IPS-18a (cell line): ENCODE data around the gene RNGTT.
A peak's percentile ranks its signal among the peaks of the same experiment; 100 is the strongest.

ENCODE experiments used
- H3K27ac ChIP-seq: one replicate; pipeline ENCODE4 v1.5.1; 2013; ENCODE audit warnings: low read length
- H3K27me3 ChIP-seq: one replicate; pipeline ENCODE4 v1.6.1; 2013; ENCODE audit warnings: mild to moderate bottlenecking, low read length; ENCODE audit not compliant: control insufficient read depth, insufficient read depth
- H3K36me3 ChIP-seq: one replicate; pipeline ENCODE4 v1.6.1; 2013; ENCODE audit warnings: low read depth, low read length; ENCODE audit not compliant: control insufficient read depth
- H3K4me1 ChIP-seq: one replicate; pipeline ENCODE4 v1.6.1; 2013; ENCODE audit warnings: low read depth, low read length; ENCODE audit not compliant: control insufficient read depth
- H3K4me3 ChIP-seq: one replicate; pipeline ENCODE4 v1.5.1; 2013; ENCODE audit warnings: low read length
- H3K9ac ChIP-seq: one replicate; pipeline ENCODE4 v1.6.1; 2013; ENCODE audit warnings: mild to moderate bottlenecking, low read length, moderate library complexity
- H3K9me3 ChIP-seq: one replicate; pipeline ENCODE4 v1.6.1; 2013; ENCODE audit warnings: low read depth, low read length; ENCODE audit not compliant: control insufficient read depth

RNGTT gene

DNA sequence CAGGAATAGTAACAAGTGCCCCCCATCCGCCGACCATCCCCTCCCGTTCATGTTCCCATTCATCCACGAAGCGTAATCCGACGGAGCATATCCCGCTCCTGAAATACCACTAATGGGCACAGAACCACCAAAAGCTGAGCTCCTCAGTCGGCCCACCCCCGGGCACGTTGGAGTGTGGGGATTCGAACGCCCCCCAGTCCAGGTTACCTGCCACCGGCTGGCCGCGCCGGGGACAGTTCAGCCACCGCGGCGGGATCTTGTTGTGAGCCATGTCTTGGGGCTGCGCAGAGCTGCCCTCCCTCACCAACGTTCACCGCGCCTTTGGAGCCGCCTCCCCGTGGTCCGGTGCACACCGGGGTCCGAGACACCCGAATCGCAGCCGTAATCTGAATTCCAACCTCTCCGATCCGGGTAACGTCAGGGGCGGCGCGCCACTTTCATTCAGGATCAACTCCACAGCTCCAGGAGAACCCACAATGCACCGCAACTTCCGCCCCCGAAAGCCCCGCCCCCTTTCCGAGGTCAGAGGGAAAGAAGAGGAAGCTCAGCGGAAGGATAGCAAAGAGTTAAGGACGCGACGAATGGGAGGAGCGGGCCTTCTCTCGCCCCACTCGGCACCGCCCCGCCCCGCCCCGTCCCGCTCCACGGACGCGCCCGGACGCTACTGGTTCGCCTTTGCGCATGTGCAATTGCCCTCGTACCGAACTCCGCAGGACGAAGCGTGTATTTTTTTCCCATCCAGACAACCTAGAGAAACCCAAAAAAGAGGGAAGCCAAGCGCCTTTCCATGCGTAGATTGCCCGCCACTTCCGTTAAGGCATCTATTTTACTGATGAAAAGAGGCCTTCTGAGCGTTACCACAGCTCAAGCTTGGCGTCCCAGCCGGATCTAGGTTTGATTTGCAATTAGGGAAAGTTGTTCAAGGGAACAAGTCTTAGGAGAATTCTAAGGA, at the start of gene RNGTT:
Gene RNGTT, minus strand, starts transcription at position 480 of the 952 bp plus-strand sequence. Its CDS starts 209 bp downstream, at position 271.
- no peaks in the 10 kb centered on the region for H3K36me3 ChIP-seq
- peaks cover 9% of the 10 kb centered on the region for H3K4me1 ChIP-seq
- peak within 1 kb of the TSS; percentile 100 for H3K4me3 ChIP-seq
- peak within 1 kb of the TSS; percentile 86 for H3K9ac ChIP-seq
- peak within 1 kb of the TSS; percentile 64 for H3K27ac ChIP-seq
- H3K9me3 ChIP-seq, result peaks cover 5% of the 10 kb centered on the region
- H3K27me3 ChIP-seq, result no peaks in the 10 kb centered on the region

DNA sequence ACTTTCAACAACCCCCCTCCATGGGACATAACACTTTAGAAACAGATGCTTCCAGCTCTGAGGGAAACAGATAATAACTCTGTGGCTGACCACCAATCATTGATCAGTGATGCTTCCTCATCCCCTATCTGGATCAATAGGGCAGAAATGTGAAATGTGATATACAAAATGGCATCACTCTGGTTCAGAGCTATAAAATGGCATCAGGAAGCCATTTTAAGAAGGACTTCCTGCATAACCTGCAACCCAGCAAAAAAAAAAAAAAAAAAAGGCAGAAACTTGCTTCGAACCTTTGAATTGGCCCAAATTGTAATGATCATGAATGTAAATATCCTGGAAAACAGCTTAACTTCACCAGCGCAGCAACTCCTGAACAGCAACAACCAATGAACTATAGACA, 48.0 kb upstream of the RNGTT start:
- Histone ChIP-seq H3K9me3 (no peaks in the 10 kb centered on the region), H3K4me1 (peaks cover 18% of the 10 kb centered on the region)

DNA sequence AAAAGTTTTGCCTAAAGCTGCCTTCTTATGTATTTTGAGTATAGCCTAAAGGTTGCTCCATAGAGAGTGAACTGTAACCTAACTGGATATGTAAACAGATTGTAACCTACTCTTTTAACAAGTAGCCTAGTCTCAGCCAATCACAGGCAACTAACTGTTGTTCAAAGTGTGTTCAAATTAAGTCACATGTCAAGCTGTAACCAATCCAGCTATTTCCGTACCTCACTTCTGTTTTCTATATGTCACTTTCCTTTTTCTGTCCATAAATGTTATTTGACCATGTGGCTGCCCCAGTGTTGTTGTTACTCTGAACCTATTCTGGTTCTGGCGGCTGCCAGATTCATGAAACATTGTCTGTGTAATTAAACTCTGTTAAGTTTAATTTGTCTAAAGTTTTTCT, 47.4 kb upstream of the RNGTT start:
- Histone ChIP-seq H3K4me3 (no peak overlapping the region), H3K9me3 (no peaks in the 10 kb centered on the region), H3K9ac (no peak overlapping the region), H3K27ac (no peak overlapping the region), H3K4me1 (peaks cover 18% of the 10 kb centered on the region), H3K36me3 (no peaks in the 10 kb centered on the region), H3K27me3 (no peaks in the 10 kb centered on the region)

More for the DNA sequence above, 48.0 kb upstream of the RNGTT start:
- no peak overlapping the region for H3K9ac ChIP-seq
- H3K4me3 ChIP-seq, result no peak overlapping the region
- no peak overlapping the region for H3K27ac ChIP-seq
- H3K27me3 ChIP-seq, result no peaks in the 10 kb centered on the region
- no peaks in the 10 kb centered on the region for H3K36me3 ChIP-seq

DNA sequence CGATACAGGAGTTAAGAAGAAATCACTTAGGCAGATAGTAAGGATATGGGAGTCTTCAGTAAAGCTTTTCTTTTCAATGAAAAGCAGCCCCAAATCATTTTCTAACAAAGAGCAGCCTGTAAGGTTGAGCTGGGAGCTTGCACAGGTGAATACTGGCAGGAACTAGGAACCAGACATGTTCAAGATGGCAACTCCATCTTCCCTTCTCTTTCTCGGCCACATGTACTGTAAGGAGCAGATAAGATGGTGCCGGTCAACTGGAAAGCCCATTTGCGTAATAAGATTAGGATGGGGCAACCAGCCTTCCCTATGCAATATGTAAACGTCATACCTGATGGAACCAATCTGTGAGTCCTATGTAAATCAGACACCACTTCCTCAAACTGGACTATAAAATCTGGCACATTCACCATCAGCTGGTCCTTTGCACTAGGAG, 46.2 kb upstream of the RNGTT start:
- H3K27ac ChIP-seq, result no peak overlapping the region
- H3K4me1 ChIP-seq, result peaks cover 18% of the 10 kb centered on the region
- no peak overlapping the region for H3K9ac ChIP-seq
- H3K36me3 ChIP-seq, result no peaks in the 10 kb centered on the region
- no peak overlapping the region for H3K4me3 ChIP-seq
- H3K9me3 ChIP-seq, result no peaks in the 10 kb centered on the region
- no peaks in the 10 kb centered on the region for H3K27me3 ChIP-seq

DNA sequence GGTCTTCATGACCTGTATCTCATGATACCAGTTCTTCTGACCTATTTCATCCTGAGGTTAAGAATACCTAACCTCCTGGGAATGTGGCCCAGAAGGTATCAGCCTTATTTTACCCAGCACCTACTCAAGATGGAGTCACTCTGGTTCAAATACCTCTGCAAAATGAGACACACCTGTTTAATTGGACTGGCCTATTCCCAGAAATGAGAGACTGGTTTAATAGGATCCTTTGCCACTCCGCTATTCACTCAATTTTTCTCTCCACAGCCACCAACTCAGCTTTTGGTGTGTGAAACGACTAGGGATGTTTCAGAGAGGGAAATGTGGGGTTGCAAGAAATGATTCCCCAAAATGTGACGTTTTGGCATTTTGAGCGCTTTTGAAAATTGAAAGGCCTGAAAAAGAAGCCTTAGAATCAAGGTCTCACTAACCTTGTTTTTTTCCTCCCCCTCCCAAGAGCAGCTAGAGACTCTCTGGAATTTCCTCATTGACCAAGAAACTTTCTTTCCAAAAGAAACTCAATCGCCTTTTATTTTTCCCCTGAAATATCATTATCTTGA, 45.5 kb upstream of the RNGTT start:
- no peak overlapping the region for H3K9ac ChIP-seq
- no peak overlapping the region for H3K27ac ChIP-seq

DNA sequence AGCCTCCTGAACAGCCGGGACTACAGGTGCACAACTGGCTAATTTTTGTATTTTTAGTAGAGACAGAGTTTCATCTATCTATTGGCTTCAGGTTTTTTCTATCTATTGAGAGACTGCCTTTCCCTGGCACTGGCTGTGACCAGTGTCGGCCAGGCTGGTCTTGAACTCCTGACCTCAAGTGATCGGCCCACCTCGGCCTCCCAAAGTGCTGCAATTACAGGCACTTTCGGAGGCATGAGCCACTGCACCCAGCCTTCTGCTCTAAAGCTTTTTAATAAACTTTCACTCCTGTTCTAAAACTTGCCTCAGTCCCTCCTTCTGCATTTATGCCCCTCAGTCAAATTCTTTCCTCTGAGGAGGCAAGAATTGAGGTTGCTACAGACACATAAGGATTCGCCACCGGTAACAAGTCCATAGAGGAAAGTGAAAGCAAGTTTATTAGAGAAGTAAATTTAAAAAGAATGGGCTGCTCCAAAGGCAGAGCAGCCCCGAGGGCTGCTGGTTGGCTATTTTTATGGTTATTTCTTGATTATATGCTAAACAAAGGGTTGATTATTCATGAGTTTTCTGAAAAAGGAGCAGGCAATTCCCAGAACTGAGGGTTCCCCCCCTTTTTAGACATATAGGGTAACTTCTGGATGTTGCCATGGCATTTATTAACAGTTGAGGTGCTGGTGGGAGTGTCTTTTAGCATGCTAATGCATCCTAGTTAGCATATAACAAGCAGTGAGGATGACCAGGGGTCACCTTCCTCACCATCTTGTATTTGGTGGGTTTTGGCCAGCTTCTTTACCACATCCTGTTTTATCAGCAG, 44.8 kb upstream of the RNGTT start:
- H3K27ac ChIP-seq, result no peak overlapping the region
- peaks cover 18% of the 10 kb centered on the region for H3K4me1 ChIP-seq
- H3K9me3 ChIP-seq, result no peaks in the 10 kb centered on the region
- H3K27me3 ChIP-seq, result no peaks in the 10 kb centered on the region
- H3K36me3 ChIP-seq, result no peaks in the 10 kb centered on the region
- H3K9ac ChIP-seq, result no peak overlapping the region
- no peak overlapping the region for H3K4me3 ChIP-seq

More for the DNA sequence above, 45.5 kb upstream of the RNGTT start:
- no peaks in the 10 kb centered on the region for H3K36me3 ChIP-seq
- peaks cover 18% of the 10 kb centered on the region for H3K4me1 ChIP-seq
- H3K4me3 ChIP-seq, result no peak overlapping the region
- H3K9me3 ChIP-seq, result no peaks in the 10 kb centered on the region
- no peaks in the 10 kb centered on the region for H3K27me3 ChIP-seq

DNA sequence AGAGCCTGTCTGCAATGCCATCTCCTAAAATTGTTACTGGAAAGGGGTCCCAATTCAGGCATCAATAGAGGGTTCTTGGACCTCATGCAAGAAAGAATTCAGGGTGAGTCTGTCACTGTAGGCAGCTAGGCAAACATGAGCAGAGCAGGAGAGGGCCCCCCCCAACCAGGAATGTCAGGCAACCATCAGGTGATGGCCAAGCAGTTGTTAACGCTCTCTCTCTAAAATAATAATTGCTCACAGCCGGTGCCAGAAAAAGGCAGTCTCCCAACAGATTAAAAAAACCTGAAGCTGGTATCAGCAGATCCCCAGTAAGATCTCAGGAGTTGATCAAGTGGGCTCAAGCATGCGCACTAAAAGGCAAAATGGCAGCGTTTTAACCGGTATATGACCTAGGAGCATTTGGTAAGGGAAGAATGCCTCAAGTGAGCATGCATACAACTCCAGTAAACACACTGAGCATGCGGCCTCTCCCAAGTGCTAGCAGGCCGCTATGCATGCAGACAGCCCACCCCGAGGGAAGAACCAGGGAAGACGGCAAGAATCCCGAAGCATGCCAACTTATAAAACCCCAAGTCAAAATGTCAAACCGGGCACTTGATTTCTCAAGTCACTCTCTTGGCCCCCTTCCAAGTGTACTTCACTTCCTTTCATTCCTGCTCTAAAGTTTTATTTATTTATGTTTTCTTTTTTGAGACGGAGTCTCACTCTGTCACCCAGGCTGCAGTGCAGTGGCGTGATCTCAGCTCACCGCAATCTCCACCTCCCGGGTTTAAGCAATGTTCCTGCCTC, 44.0 kb upstream of the RNGTT start:
- Histone ChIP-seq H3K9me3 (no peaks in the 10 kb centered on the region), H3K4me1 (peaks cover 18% of the 10 kb centered on the region), H3K4me3 (no peak overlapping the region), H3K27ac (no peak overlapping the region), H3K36me3 (no peaks in the 10 kb centered on the region), H3K27me3 (no peaks in the 10 kb centered on the region), H3K9ac (no peak overlapping the region)

DNA sequence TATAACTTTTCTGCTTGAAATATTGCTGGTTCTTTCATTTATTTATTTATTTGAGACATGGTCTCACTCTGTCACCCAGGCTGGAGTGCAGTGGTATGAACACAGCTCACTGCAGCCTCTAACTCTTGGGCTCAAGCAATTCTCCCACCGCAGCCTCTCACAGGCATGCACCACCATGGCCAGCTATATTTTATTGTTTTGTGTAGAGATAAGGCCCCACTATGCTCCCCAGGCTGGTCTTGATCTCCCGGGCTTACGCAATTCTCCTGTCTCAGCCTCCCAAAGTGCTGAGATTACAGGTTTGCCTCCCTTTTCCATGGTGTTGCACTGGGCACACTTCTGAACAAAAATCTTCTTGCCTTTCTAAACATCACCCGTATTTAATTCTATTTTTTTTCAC, 39.1 kb upstream of the RNGTT start:
- Histone ChIP-seq H3K36me3 (no peaks in the 10 kb centered on the region), H3K27me3 (no peaks in the 10 kb centered on the region), H3K9me3 (no peaks in the 10 kb centered on the region), H3K27ac (no peak overlapping the region), H3K4me3 (no peak overlapping the region), H3K4me1 (peaks cover 9% of the 10 kb centered on the region), H3K9ac (no peak overlapping the region)

DNA sequence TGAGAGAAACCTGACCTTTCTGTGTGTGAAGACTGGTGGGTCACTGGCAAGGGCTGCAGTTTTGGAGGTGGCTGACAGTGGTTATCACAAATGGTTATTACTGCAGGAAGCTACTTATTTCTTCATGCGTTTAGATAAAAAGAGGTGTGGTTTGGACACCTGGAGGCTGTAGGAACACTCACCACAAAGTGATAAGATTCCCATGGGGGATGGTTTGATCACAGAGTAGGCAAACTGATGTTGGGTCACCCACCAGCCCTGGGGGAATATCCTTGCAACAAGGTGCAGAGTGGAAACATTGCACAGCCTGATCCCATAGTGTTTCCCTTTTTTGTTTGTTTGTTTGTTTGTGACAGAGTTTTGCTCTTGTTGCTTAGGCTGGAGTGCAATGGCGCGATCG, 33.9 kb upstream of the RNGTT start:
- no peaks in the 10 kb centered on the region for H3K36me3 ChIP-seq
- no peak overlapping the region for H3K9ac ChIP-seq
- no peak overlapping the region for H3K4me3 ChIP-seq
- peaks cover 5% of the 10 kb centered on the region for H3K4me1 ChIP-seq
- no peak overlapping the region for H3K27ac ChIP-seq
- H3K27me3 ChIP-seq, result no peaks in the 10 kb centered on the region
- H3K9me3 ChIP-seq, result no peaks in the 10 kb centered on the region

DNA sequence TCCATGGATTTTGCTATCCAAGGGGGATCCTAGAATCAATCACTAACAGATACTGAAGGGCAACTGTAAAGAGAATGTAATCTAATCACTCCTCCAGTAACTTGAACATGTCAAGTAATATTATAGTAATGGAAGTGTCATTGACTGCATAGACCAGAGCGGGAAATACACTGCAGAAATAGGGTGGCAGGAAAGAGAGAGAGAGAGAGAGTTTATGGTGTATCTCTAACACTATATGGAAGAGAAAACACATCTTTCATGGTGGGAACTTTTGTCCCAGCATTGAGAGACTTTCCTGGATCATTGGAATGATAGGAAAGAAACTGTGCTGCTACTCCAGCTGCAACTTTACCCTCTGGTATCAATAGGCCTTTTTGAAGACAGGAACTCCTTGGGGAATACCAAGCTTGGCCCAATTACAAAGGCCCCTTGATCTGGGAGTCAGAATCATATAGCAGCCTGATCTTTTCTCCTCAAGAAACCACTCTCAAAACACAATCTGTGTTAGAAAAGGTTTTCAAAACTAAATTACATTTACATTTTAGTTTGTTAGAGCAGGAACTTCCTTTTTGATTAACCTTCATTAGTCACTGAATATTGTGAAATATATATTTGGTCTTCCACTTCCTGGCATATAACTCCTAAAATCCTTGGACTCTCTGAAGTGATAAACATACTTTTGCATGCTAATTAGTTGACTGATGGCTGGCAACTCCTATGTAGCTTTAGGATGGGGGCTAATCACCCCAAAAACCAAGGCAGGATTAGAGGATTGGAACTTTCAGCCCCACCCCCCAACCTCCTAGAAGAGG, 29.5 kb upstream of the RNGTT start:
- no peaks in the 10 kb centered on the region for H3K36me3 ChIP-seq
- H3K9ac ChIP-seq, result no peak overlapping the region
- no peak overlapping the region for H3K27ac ChIP-seq
- H3K9me3 ChIP-seq, result no peaks in the 10 kb centered on the region
- no peaks in the 10 kb centered on the region for H3K27me3 ChIP-seq
- H3K4me1 ChIP-seq, result peaks cover 5% of the 10 kb centered on the region
- no peak overlapping the region for H3K4me3 ChIP-seq
